Activated T-helper 2 cell treated with anti-CD3 and anti-CD28 coated beads, Interferon-gamma antibody, Interleukin-2, Interleukin-4, amounts not matched to agents 10 μg/mL and 5 μg/mL and 100 μg/mL, durations not matched to agents 14 hours and 24 hours and 36 hours (primary cell): ENCODE results near the gene EDAR. TPM values are rescaled to one million over a fixed set of nuclear protein-coding genes. Genes with fewer than 3 reads are reported as not detected.

Experiments
- DNase-seq: peaks from one replicate; pipeline ENCODE4 v3.0.0; 2021; ENCODE audit warnings: low spot score
- H3K27ac Mint-ChIP-seq: one replicate; pipeline ENCODE4 v1.8.0; 2021; ENCODE audit warnings: mixed read lengths
- H3K27me3 Mint-ChIP-seq: one replicate; pipeline ENCODE4 v1.8.0; 2021; ENCODE audit warnings: low read depth, mixed read lengths
- H3K36me3 Mint-ChIP-seq: one replicate; pipeline ENCODE4 v1.8.0; 2021; ENCODE audit warnings: low read depth, mixed read lengths
- H3K4me1 Mint-ChIP-seq: one replicate; pipeline ENCODE4 v1.8.0; 2021; ENCODE audit warnings: low read depth, mixed read lengths
- H3K4me3 Mint-ChIP-seq: one replicate; pipeline ENCODE4 v1.8.0; 2021; ENCODE audit warnings: low read depth, mild to moderate bottlenecking, moderate library complexity, mixed read lengths
- H3K9me3 Mint-ChIP-seq: one replicate; pipeline ENCODE4 v1.8.0; 2021; ENCODE audit warnings: mixed read lengths
- intact Hi-C: fragments of 100-400 bp; cut with micrococcal nuclease; formaldehyde crosslinking; loops from one replicate; pipeline ENCODE4 v1.15.1; 2023
- total RNA-seq: library from RNA; stranded (reverse); gene quantifications from 2 replicates; pipeline ENCODE4 v1.2.3, GENCODE V29; 2022

EDAR gene
- total RNA-seq = 0.11 TPM in 2 replicates

DNA sequence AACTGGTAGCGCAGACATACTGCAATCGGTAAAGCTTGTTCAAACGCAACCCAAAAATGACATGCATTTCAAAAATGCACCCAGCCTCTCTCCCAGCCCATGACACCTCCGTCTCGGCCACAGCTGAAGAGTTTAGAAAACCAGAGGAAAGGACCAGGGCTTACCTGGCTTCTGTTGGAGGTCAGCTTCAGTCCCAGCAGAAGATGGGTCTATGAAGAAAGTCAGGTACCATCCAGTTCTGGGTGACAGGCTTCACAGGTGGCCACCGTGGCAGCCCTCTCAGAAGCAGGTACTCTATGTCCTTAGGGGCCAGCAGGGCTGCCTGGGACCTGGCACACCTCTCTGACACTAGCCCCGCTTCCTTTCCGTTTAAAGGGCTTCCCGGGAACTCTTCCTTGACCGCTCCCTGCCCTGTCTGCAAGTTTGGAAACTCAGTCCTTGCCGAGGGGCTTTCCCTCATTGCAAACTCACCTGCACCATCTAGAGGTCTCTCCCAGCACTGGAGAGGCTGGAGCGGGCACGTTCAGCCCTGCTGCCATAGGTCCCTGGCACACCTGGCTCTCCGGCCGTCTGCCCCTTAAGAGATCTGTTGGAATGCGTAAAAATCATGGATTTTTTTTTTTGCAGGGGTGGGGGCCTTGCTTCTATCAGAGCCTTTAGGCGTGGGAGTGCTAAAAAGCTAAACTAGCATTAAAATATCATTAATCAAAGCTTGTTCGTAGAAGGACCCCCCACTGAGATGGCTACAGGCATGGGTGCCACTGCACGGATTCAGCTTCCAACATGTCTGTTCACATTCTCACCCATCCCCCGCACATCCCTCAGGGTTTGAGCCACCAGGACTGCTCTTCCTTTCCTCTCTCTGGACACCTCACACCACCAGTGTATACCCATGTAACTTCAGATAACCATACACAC lies at the start of gene EDAR:
Gene EDAR (minus strand): TSS at position 425 of the 918 bp plus-strand sequence. CDS start 58,206 bp downstream, outside the sequence.
- peak within 1 kb of the TSS; percentile 23 for H3K4me3 Mint-ChIP-seq
- intact Hi-C loops = loop anchor here (2.0 kb wide), 1 partner anchor 60 kb away; no protein-coding TSS in a partner anchor
- H3K36me3 Mint-ChIP-seq = no peaks in the 10 kb centered on the region
- peaks cover 13% of the 10 kb centered on the region for H3K4me1 Mint-ChIP-seq
- peaks cover 23% of the 10 kb centered on the region for H3K27me3 Mint-ChIP-seq
- peak; percentile 12 for DNase-seq
- H3K27ac Mint-ChIP-seq = no peak within 1 kb of the TSS
- H3K9me3 Mint-ChIP-seq = no peaks in the 10 kb centered on the region

DNA sequence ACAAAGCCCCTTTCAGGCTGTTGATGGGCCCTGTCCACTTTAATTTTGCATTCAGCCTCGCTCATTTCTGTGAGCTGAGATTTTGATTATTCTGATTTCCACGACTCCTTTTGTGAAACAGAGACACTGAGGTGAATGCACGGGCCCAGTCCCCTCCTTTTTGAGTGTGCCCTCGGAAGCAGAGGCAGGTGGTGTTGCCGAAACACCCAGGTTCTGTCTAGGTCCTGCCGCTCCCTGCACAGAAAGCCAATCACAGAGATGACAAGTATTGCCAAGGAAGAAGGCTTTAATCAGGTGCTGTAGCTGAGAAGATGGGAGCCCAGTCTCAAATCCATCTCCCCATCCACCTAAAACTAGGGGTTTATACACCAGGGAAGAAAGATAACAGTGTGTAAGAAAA lies 44.2 kb upstream of the EDAR start:
- H3K27ac Mint-ChIP-seq = no peak overlapping the region
- peaks cover 4% of the 10 kb centered on the region for H3K36me3 Mint-ChIP-seq

DNA sequence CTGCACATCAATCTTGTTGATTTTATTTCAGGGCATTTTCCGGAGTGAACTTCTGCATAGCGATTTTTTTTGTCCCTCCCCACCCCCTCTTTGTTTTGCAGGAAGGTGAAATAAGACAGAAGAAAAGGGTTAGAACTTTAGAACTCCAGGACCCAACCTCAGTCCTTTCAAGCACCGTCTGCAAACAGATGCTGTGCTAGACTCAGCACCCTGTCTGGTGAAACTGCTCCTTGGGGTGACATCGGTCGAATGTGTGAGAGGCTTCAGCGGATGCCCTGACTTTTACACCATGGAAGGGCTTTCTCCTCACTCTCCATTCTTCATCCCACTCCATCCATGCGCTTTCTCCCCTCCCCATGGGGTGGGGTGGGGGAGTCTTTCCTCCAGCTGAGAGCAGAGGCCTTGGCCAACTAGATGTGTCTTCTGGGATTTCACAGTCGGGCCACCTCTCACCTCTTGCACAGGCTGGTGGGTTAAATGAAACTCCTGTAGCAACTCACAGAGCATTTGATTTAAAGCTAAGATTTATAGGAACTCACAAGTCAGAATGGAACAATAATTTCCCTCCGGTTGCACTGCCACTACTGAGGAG lies 43.3 kb upstream of the EDAR start:
- intact Hi-C loops = loop anchor here (2.0 kb wide), 1 partner anchor 182 kb away; no protein-coding TSS in a partner anchor
- peaks cover 4% of the 10 kb centered on the region for H3K36me3 Mint-ChIP-seq

More for the DNA sequence above, 44.2 kb upstream of the EDAR start:
- Mint-ChIP-seq H3K27me3 (peaks cover 7% of the 10 kb centered on the region), H3K4me1 (peaks cover 15% of the 10 kb centered on the region), H3K4me3 (no peak overlapping the region), H3K9me3 (peaks cover 5% of the 10 kb centered on the region)
- no peak for DNase-seq
- intact Hi-C loops = loop anchor here (2.0 kb wide), 1 partner anchor 182 kb away; no protein-coding TSS in a partner anchor

DNA sequence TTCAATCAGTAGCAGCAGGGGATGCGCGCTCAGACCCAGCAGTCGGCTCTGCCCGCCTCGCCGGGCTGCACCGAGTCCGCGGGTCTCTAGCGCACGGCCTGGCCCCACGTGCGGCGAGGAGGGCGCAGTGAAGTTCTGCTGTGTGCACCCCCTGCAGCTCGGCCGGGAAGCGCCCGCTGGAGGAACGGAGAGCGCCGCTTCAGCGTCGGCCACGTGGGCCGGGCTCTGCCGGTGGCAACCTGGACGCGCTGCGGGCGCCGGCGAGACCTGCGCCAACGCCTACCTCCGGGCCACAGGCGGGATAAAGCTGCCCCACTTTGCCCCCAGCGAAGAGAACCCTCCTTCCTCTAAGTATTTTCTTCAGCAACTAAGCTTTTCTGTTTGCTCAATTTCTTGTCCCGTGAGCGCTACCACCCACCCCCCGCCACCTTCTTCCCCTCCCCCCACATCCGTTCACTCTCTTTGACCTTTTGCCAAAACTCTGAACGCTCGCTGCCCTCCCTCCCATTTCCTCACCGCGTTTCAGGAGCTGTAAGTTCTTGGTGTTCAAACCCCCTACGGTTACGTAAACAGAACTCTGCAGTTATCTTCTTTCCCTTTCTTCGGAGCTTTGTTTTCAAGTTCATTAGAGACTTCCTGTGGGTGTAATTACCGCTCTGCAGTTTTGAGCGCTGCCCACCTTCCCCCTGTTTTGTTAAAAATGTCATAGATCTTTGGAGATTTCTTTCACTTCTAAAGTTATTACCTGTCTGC lies 42.6 kb upstream of the EDAR start:
- peaks cover 15% of the 10 kb centered on the region for H3K4me1 Mint-ChIP-seq
- intact Hi-C loops = loop anchor here (2.0 kb wide), 1 partner anchor 183 kb away; no protein-coding TSS in a partner anchor
- peaks cover 1% of the 10 kb centered on the region for H3K27me3 Mint-ChIP-seq
- H3K9me3 Mint-ChIP-seq = peaks cover 5% of the 10 kb centered on the region
- H3K36me3 Mint-ChIP-seq = peaks cover 4% of the 10 kb centered on the region
- H3K27ac Mint-ChIP-seq = peak overlapping the region; percentile 45
- peak overlapping the region; percentile 70 for H3K4me3 Mint-ChIP-seq
- DNase-seq = peak; percentile 56

More for the DNA sequence above, 43.3 kb upstream of the EDAR start:
- peak overlapping the region; percentile 45 for H3K27ac Mint-ChIP-seq
- H3K4me1 Mint-ChIP-seq = peaks cover 15% of the 10 kb centered on the region
- H3K9me3 Mint-ChIP-seq = peaks cover 5% of the 10 kb centered on the region
- H3K4me3 Mint-ChIP-seq = peak overlapping the region; percentile 70
- peak; percentile 19 for DNase-seq
- peaks cover 3% of the 10 kb centered on the region for H3K27me3 Mint-ChIP-seq

DNA sequence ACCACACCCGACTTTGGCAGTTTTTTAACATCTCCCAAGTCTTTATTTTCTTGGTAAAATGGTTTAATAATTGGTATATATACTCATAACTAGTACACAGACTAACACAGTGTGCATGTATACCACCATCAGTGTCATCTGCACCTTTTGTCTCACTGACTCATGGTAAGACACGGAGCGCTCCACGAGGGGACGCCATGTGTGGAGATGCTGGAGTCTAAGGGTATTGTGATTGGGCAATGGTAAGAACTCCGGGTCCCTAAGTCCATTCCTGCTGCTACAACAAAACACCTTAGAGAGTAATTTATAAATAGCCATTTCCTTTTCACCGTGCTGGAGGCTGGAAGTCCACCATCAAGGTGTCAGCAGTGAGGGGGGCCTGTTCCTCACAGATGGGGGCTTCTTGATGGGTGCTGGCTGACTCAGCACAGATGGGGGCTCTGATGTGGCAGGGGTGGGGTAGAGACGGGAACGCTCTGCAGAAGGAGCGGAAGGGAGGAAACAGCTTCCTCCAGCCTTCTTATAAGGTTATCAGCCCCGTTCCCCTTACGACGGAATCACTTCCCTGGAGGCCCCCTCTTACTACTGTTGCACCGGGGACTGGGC lies 42.0 kb upstream of the EDAR start:
- H3K4me3 Mint-ChIP-seq = no peak overlapping the region
- H3K36me3 Mint-ChIP-seq = peaks cover 4% of the 10 kb centered on the region
- peaks cover 1% of the 10 kb centered on the region for H3K27me3 Mint-ChIP-seq
- peaks cover 15% of the 10 kb centered on the region for H3K4me1 Mint-ChIP-seq
- H3K27ac Mint-ChIP-seq = no peak overlapping the region
- intact Hi-C loops = no loop called here
- DNase-seq = no peak
- H3K9me3 Mint-ChIP-seq = peaks cover 5% of the 10 kb centered on the region

DNA sequence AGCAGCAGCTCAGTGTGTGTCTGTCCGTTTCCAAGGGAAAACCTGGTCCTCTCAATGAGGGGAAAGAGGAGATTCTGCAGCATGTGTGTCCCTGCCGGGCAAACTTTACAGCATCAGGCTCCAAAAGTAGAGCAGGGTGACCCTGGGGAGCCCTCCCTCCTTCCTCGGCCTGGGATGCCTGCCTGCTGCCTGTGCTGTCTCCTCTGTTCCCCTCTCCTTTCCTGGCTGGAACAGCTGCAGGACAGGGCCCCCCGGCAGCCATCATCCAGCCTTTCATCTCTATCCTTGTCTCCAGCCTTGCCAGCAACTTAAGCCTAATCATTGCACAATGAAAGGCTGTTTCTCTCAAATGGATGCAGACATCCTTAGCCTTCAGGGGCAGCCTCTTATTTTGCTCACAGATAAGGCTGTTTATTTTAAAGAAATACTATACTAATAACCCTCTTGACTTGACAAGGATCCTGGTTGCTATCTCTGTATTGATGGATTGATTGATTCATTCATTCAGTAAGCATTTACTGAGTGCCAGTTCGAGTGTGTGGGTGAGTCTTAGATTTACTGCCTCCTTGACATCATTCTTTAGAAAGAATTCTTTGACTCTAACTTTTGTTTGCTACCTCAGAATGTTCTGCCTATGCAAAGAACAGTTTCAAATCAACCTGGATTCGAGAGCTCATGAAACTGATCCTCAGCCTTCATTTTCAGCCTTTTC lies 40.6 kb upstream of the EDAR start:
- Mint-ChIP-seq H3K36me3 (peaks cover 4% of the 10 kb centered on the region), H3K4me3 (no peak overlapping the region), H3K9me3 (peaks cover 5% of the 10 kb centered on the region), H3K4me1 (peaks cover 15% of the 10 kb centered on the region), H3K27me3 (peaks cover 2% of the 10 kb centered on the region), H3K27ac (no peak overlapping the region)
- intact Hi-C loops = no loop called here
- no peak for DNase-seq

DNA sequence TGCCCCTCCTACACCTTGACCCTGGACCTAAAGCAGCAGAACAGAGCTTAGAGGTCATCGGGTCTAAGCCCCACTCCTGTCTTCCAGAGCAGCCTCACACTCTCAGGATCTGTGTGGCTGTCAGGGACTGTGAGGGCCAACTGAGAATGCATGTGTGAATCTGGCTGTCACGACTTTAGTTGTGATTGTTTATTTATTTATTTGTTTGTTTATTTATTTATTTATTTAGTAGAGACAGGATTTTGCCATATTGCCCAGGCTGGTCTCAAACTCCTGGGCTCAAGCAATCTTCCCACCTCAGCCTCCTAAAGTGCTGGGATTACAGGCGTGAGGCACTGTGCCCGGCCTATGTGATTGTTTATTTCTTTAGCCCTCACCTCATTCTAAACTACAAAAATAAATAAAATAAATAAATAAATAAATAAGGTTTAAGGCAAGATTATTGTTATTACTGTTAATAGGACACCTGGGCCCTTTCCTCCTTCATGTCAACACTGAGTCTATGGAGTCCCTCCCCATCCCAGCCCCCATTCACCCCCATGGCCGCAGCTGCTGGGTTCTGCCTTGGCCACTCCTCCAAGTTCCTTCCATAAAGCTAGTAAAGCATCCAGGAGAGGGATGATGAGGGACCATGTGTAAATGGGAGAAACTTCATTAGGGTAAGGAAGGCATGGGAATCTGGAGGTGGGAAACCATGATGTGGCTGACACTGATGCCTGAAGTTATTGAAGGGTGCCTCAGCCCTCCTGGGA lies 39.9 kb upstream of the EDAR start:
- intact Hi-C loops = no loop called here
- H3K4me1 Mint-ChIP-seq = peaks cover 15% of the 10 kb centered on the region
- peaks cover 2% of the 10 kb centered on the region for H3K27me3 Mint-ChIP-seq
- H3K36me3 Mint-ChIP-seq = peaks cover 4% of the 10 kb centered on the region
- no peak overlapping the region for H3K4me3 Mint-ChIP-seq
- no peak for DNase-seq
- H3K27ac Mint-ChIP-seq = no peak overlapping the region
- H3K9me3 Mint-ChIP-seq = peaks cover 5% of the 10 kb centered on the region

DNA sequence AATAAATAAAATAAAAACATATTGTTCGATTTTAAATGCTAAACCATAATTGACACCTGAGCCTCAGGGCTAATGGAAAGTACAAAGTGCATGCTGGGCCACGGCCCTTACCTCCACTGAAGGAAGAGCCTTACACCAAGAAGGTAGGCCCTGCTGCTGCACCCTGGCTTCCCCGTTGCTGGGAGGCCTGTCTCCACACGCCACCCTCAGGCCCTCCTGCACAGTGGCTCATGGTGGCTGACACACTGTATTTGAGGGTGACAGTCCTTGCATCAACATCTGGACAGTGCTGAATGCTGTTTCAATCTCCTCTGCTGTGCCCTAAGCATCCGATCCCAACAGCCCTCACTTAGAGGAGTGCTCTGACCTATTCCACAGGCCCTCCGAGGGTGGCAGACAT lies 39.3 kb upstream of the EDAR start:
- Mint-ChIP-seq H3K27ac (no peak overlapping the region), H3K27me3 (peaks cover 2% of the 10 kb centered on the region), H3K9me3 (peaks cover 3% of the 10 kb centered on the region), H3K4me3 (no peak overlapping the region), H3K36me3 (peaks cover 3% of the 10 kb centered on the region), H3K4me1 (peaks cover 14% of the 10 kb centered on the region)
- DNase-seq = no peak
- intact Hi-C loops = no loop called here

DNA sequence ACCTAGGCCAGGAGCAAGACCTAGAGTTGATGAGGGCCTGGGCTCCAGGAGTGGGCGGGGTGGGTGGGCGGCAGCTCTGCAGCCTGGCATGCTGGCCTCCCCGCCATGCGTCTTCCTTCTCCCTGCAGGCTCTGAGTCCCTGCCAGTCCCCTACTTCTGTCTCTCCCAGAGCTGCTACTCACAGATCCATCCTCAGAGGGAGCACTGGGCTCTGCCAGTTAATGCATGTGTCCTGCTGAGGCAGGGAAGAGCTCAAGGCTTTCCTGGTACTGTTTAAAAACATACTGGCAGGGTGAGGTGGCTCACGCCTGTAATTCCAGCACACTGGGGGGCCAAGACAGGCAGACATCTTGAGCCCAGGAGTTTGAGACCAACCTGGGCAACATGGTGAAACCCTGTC lies 38.7 kb upstream of the EDAR start:
- Mint-ChIP-seq H3K36me3 (no peaks in the 10 kb centered on the region), H3K4me1 (peaks cover 11% of the 10 kb centered on the region), H3K4me3 (no peak overlapping the region), H3K27ac (no peak overlapping the region), H3K27me3 (peaks cover 2% of the 10 kb centered on the region), H3K9me3 (no peaks in the 10 kb centered on the region)
- intact Hi-C loops = no loop called here
- no peak for DNase-seq

DNA sequence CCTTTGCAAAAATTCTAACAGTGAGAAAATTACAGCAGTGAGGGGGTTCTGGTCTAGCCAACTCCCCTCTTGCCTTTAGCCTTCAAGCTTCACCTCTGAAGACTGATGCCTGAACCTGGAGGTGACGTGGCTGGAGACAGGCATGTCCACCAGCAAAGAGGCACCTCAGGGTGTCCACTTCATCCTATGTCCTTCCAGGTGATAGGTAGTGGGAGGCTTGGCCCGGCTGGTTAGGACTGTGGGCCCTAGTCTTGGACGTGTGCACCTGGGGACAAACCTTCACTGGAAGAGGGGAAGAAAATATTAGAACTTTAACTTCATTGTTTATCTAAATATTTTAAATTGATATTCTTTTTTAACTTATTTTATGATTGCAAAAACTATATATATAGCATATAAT lies 35.5 kb upstream of the EDAR start:
- Mint-ChIP-seq H3K36me3 (no peaks in the 10 kb centered on the region), H3K9me3 (no peaks in the 10 kb centered on the region), H3K4me1 (peaks cover 3% of the 10 kb centered on the region), H3K27ac (no peak overlapping the region), H3K27me3 (peaks cover 10% of the 10 kb centered on the region), H3K4me3 (no peak overlapping the region)
- intact Hi-C loops = no loop called here
- DNase-seq = no peak

DNA sequence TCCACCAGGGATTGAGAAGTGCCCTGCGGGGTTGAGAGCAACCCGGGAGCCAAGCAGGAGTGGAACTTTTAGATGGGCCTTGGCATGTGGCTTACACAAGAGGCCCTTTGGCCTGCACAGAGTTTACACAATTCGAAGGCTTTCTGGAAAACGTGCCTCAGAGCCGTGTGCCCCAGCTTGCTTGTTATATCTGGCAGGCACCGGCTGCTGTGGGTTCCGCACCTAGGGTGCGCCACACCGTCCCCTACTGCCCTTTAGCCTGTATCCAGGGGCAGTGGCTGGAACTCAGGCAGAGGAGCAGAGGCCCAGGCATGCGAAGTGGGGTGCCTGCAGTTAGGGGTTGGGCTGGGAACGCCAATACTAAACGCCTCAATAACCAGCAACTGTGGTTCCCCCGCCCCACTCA lies 32.9 kb upstream of the EDAR start:
- DNase-seq = no peak
- H3K27me3 Mint-ChIP-seq = peaks cover 11% of the 10 kb centered on the region

More for the DNA sequence above, 32.9 kb upstream of the EDAR start:
- Mint-ChIP-seq H3K36me3 (no peaks in the 10 kb centered on the region), H3K27ac (no peak overlapping the region), H3K4me3 (no peak overlapping the region), H3K9me3 (no peaks in the 10 kb centered on the region), H3K4me1 (peaks cover 3% of the 10 kb centered on the region)
- intact Hi-C loops = no loop called here
